ENCODE measurements around the gene KCNH5. TPM values are rescaled to one million over a fixed set of nuclear protein-coding genes. Genes with fewer than 3 reads are reported as not detected.
"Not testable (repeated sequence)": the region's sequence is repeated elsewhere in the genome, so short reads cannot be mapped to it uniquely, and the experiment has no call there.

KCNH5 gene
- total RNA-seq, 1 donor from 2014 or later, result not detected

DNA sequence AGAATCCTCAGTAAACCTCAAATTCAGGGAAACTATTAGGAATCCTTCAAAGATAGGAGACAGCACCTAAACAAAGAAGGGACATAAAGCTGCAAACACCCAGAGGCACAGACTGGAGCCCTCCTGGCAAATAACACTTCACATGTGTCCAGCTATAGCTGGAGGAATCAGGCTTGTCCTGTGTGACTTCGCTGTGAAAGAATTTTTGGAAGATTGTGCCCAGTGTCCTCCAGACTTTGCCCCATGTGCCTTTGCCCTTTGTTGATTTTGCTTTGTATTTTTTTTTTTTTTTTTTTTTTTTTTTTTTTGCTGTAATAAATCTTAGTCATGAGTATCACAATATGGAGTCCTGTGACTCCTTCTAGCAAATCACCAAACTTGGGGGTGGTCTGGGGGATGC is 136.8 kb downstream of the KCNH5 start:
- DNase-seq (ENCODE audit: low spot score), result no peak
- no peak for ATAC-seq
- intact Hi-C loops (cut with DNase I), result no loop called here

DNA sequence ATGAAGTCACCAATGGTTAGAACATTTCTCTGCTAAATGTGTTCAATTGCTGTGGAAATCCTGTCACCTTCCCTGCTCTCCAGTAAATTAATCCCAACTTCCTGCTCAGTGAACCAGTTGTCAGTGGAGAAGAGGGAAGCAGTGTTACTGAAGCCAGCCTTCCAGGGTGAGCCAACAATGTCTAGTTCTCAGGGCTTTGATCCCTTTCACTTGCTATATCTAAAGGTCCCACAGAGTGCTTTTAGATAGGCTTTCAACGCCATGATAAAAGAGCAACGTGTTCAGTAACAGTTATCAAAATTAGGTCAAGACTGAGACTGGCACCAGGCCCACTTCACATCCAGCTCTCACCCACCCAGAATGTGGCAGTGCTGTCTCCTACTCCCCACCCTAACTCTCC is 139.7 kb downstream of the KCNH5 start:
- no peak for DNase-seq (ENCODE audit: low spot score)
- no peak for ATAC-seq
- intact Hi-C loops (cut with DNase I), result no loop called here

- ATAC-seq (no peak), DNase-seq (ENCODE audit: low spot score) (no peak)
- intact Hi-C loops (cut with DNase I), result no loop called here
Measured at GRCh38 chr14:62897771-62898170, 147.5 kb downstream of the KCNH5 start.

- intact Hi-C loops (cut with DNase I), result no loop called here
- no peak for DNase-seq (ENCODE audit: low spot score)
- ATAC-seq, result no peak
Measured at GRCh38 chr14:62896932-62897456, 148.3 kb downstream of the KCNH5 start.

GRCh38 chr14:62894736-62895135 is 150.5 kb downstream of the KCNH5 start:
- DNase-seq (ENCODE audit: low spot score), result no peak
- no peak for ATAC-seq
- intact Hi-C loops (cut with DNase I), result no loop called here

- no peak for ATAC-seq
- DNase-seq (ENCODE audit: low spot score), result no peak
- intact Hi-C loops (cut with DNase I), result no loop called here
Measured at GRCh38 chr14:62889364-62889763, 155.9 kb downstream of the KCNH5 start.

GRCh38 chr14:62886461-62886860 is 158.8 kb downstream of the KCNH5 start:
- DNase-seq (ENCODE audit: low spot score), result no peak
- no peak for ATAC-seq

DNA sequence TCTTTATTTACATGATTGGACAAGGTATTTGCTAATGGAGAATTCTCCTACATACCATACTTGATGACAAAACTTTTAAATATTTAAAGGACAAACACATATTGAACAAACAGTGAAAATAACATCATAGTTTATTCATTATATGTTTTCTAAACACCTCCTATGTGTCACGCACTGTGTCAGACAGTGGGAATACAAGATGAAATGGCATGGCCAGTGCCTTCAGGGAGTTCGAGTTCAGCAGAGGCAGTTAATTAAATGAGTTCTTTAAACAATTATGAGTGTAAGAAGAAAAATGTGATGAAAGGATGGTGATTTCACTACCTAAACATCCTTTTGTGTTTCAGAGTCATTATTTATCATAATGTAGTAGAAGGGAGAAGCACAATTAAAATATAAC is 159.8 kb downstream of the KCNH5 start:
- intact Hi-C loops (cut with DNase I), result no loop called here
- no peak for ATAC-seq
- DNase-seq (ENCODE audit: low spot score), result no peak

More at GRCh38 chr14:62886461-62886860, 158.8 kb downstream of the KCNH5 start:
- intact Hi-C loops (cut with DNase I), result no loop called here

GRCh38 chr14:62882967-62883366 is 162.3 kb downstream of the KCNH5 start:
- DNase-seq (ENCODE audit: low spot score) (no peak), ATAC-seq (no peak)
- intact Hi-C loops (cut with DNase I), result no loop called here

- no peak for DNase-seq (ENCODE audit: low spot score)
- intact Hi-C loops (cut with DNase I), result no loop called here
- no peak for ATAC-seq
Measured at GRCh38 chr14:62866376-62866775, 178.9 kb downstream of the KCNH5 start.

DNA sequence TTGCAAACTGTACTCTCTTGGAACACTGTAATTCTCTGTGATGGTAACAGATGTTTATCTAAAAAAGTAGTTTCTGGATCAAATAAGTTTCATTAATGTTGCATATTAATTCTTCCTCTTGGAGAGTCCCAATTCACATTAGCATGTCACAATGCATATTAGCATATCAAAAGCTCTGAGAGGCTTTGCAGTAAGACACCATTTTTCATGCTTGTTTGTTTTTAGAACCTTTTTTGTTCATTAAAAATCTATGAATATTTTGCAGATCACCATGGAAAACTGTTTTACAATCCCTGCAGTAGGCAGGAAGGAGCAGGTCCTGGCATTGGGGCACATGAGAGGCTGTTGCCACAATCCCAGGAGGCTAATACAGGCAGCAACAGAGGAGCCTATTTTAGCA is 180.7 kb downstream of the KCNH5 start:
- no peak for DNase-seq (ENCODE audit: low spot score)
- intact Hi-C loops (cut with DNase I), result no loop called here
- no peak for ATAC-seq

DNA sequence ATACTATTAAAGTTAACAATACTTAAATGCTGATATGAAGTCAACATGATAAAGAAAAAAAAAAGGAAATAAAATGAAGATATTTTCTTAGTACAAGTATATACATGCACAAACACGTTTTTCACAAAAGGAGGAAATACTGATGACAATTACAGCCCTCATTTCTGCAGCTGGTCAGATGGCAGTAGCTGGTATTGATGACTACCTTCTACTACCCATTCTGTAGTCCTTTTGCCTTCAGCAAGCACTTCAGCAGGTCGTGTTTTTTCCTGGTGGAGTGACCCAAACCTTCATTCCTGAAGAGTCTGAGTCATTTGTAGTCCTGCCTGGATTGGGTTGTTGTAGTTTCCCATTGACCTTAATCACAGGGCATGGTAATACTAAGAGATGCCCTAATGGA is 187.2 kb downstream of the KCNH5 start:
- DNase-seq (ENCODE audit: low spot score); intact Hi-C loops (cut with DNase I); ATAC-seq: not testable (repeated sequence)

GRCh38 chr14:62854951-62855350 is 190.3 kb downstream of the KCNH5 start:
- ATAC-seq, result no peak

GRCh38 chr14:62847168-62847567 is 198.1 kb downstream of the KCNH5 start:
- no peak for ATAC-seq
- intact Hi-C loops (cut with DNase I), result no loop called here

More at GRCh38 chr14:62854951-62855350, 190.3 kb downstream of the KCNH5 start:
- intact Hi-C loops (cut with DNase I), result no loop called here
- no peak for DNase-seq (ENCODE audit: low spot score)

GRCh38 chr14:62844546-62844945 is 200.7 kb downstream of the KCNH5 start:
- no peak for ATAC-seq
- intact Hi-C loops (cut with DNase I), result no loop called here
- no peak for DNase-seq (ENCODE audit: low spot score)

More at GRCh38 chr14:62847168-62847567, 198.1 kb downstream of the KCNH5 start:
- no peak for DNase-seq (ENCODE audit: low spot score)

DNA sequence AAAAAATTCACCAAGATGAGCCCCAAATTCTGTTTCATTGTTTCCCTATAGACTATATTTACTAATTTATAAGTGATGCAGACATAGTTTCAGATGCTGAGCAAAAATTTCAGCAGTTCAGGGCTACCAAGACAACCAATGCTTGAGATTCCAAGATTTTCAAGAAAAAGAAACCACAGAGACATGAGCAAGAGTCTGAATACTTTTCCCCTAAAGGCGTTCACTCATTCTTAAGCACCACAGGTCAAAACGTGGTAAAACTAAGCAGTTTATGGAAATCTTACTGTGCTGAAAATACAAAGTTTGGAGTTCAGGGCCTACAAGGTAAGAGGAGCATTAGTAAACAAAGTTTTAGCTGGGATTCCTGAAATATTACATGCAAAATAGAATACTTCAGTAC is 221.2 kb downstream of the KCNH5 start:
- DNase-seq (ENCODE audit: low spot score), result no peak
- intact Hi-C loops (cut with DNase I), result no loop called here
- ATAC-seq, result no peak

DNA sequence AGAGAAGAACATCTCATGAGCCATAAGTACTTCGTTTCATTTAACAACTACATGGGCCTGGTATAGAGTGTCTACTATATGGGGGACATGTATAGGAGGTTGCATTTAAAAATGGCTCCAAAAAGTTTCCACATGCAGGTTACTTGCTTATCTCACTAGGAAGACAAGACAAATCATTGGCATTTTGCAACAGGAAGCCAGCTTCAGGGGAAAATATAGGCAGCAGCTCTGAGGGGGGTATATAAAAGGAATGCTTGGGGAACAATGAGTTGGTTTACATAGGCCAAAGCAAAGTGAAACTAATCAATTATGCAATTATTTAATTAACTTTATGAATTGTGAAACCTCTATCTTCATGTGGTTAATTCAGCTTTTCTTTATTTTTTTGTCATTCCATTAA is 225.3 kb downstream of the KCNH5 start:
- intact Hi-C loops (cut with DNase I), result no loop called here
- DNase-seq (ENCODE audit: low spot score) (no peak), ATAC-seq (no peak)

- ATAC-seq (no peak), DNase-seq (ENCODE audit: low spot score) (no peak)
- intact Hi-C loops (cut with DNase I), result no loop called here
Measured at GRCh38 chr14:62807636-62808035, 237.6 kb downstream of the KCNH5 start.

DNA sequence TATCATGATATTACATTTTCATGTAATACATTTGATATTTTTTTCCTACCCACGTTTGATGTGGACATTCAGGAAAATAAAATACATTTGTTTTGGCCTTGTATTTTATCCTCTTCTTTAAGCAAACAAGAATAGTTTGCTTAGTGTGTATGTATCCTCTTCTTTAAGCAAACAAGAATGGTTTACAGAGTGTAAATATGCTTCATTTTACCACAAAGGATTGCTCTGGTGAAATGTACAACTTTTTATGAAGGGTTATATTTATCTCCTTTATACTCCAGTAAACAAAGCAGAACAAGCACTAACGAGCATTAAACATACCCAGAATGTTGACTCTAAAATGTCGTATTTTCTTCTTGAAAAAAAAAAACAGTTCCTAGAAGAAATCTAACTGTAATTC is 244.7 kb downstream of the KCNH5 start:
- no peak for DNase-seq (ENCODE audit: low spot score)
- intact Hi-C loops (cut with DNase I), result no loop called here
- ATAC-seq, result no peak

DNA sequence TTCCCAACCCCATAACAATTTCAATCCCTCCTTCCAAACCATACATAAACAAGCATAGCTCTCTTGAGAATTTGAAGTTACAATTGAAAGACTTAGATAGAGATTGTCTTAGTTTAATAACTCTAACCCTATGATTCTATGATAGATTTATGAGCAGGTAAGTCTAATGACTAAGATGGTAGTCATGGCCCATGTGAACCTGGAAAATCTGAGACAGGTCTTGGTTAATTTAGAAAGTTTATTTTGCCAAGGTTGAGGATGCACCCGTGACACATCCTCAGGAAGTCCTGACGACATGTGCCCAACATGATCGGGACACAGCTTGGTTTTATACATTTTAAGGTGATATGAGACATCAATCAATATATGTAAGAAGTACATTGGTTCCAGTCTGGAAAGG is 248.8 kb downstream of the KCNH5 start:
- intact Hi-C loops (cut with DNase I), result no loop called here

DNA sequence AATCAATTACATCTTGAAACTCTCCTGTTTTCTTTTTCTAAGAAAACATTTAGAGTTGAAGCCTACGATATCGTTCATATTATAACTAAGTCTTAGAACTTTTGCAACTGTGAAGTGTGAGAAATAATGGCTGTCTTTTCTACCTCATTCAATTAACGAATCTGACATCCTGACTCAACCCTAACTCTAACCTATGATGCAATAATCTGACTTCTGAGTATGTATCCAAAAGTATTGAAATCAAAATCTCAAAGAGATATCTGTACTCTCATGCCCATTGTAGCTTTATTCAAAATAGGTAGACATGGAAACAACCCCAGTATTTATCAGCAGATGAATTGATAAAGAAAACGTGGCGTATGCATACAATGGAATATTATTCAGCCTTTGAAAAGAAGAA is 252.7 kb downstream of the KCNH5 start:
- intact Hi-C loops (cut with DNase I), result no loop called here

More for the DNA sequence above, 248.8 kb downstream of the KCNH5 start:
- DNase-seq (ENCODE audit: low spot score), result no peak
- ATAC-seq, result no peak

GRCh38 chr14:62781328-62781727 is 263.9 kb downstream of the KCNH5 start:
- ATAC-seq; DNase-seq (ENCODE audit: low spot score); intact Hi-C loops (cut with DNase I): not testable (repeated sequence)

More for the DNA sequence above, 252.7 kb downstream of the KCNH5 start:
- DNase-seq (ENCODE audit: low spot score) (no peak), ATAC-seq (no peak)

All from sciatic nerve (tissue), 2 donors.